DND-41 (cell line): ENCODE measurements around the gene FAM234A.

Experiments
- ATAC-seq: fragments of 200-7000 bp; cut with Tn5 transposase; 3 replicates; pipeline ENCODE4 v1.9.1; 2021; ENCODE audit warnings: low read depth; ENCODE audit not compliant: insufficient read depth
- DNase-seq: peaks from one replicate; pipeline ENCODE4 v3.0.0-alpha.2; 2020
- H2AFZ ChIP-seq: 2 replicates; pipeline ENCODE4 v1.6.0; 2012; ENCODE audit warnings: low read depth, low read length
- H3K27ac ChIP-seq: 2 replicates; pipeline ENCODE4 v1.5.1; 2012; ENCODE audit warnings: low read length, inconsistent platforms
- H3K27me3 ChIP-seq: fragments of 200-600 bp; sonication (generic); 2 replicates; pipeline ENCODE4 v1.6.0; 2012; ENCODE audit warnings: low read length, mild to moderate bottlenecking, inconsistent platforms; ENCODE audit not compliant: insufficient read depth, poor library complexity
- H3K36me3 ChIP-seq: 2 replicates; pipeline ENCODE4 v1.5.1; 2012; ENCODE audit warnings: low read length, inconsistent platforms; ENCODE audit not compliant: insufficient read depth
- H3K4me1 ChIP-seq: 2 replicates; pipeline ENCODE4 v1.5.1; 2012; ENCODE audit warnings: mild to moderate bottlenecking, low read length; ENCODE audit not compliant: insufficient read depth
- H3K4me2 ChIP-seq: 2 replicates; pipeline ENCODE4 v1.6.0; 2012; ENCODE audit warnings: mild to moderate bottlenecking, moderate library complexity, low read length, inconsistent platforms; ENCODE audit not compliant: insufficient read depth
- H3K4me3 ChIP-seq, 2 experiments: fragments of 200-600 bp in 1 of 2; shearing (Covaris generic) in 1 of 2; 2 replicates each; pipeline ENCODE4 v1.5.1; 2012 to 2016; ENCODE audit warnings: inconsistent platforms in 2 of 2, low read length in 2 of 2, mild to moderate bottlenecking in 2 of 2, low read depth in 1 of 2, moderate library complexity in 1 of 2
- H3K79me2 ChIP-seq: 2 replicates; pipeline ENCODE4 v1.6.0; 2012; ENCODE audit warnings: low read length, inconsistent platforms; ENCODE audit not compliant: insufficient read depth
- H3K9ac ChIP-seq: 2 replicates; pipeline ENCODE4 v1.6.0; 2012; ENCODE audit warnings: low read depth, mild to moderate bottlenecking, inconsistent platforms, low read length, moderate library complexity
- H3K9me3 ChIP-seq: 2 replicates; pipeline ENCODE4 v1.5.1; 2012; ENCODE audit warnings: low read length, moderate library complexity, mild to moderate bottlenecking, inconsistent platforms; ENCODE audit not compliant: insufficient read depth, severe bottlenecking
- H4K20me1 ChIP-seq: 2 replicates; pipeline ENCODE4 v1.6.0; 2012; ENCODE audit warnings: low read length; ENCODE audit not compliant: insufficient read depth
- CTCF ChIP-seq: IDR thresholded peaks from 2 replicates; pipeline ENCODE4 v1.5.1; 2012; ENCODE audit warnings: borderline replicate concordance, low read length, moderate library complexity, mild to moderate bottlenecking; ENCODE audit not compliant: poor library complexity, severe bottlenecking; ENCODE audit errors: extremely low read depth
- EZH2 ChIP-seq: IDR thresholded peaks from 3 replicates; pipeline ENCODE4 v1.6.1; 2012; ENCODE audit warnings: borderline replicate concordance, low read depth, mild to moderate bottlenecking, moderate library complexity, low read length, inconsistent platforms; ENCODE audit not compliant: severe bottlenecking

FAM234A gene

DNA sequence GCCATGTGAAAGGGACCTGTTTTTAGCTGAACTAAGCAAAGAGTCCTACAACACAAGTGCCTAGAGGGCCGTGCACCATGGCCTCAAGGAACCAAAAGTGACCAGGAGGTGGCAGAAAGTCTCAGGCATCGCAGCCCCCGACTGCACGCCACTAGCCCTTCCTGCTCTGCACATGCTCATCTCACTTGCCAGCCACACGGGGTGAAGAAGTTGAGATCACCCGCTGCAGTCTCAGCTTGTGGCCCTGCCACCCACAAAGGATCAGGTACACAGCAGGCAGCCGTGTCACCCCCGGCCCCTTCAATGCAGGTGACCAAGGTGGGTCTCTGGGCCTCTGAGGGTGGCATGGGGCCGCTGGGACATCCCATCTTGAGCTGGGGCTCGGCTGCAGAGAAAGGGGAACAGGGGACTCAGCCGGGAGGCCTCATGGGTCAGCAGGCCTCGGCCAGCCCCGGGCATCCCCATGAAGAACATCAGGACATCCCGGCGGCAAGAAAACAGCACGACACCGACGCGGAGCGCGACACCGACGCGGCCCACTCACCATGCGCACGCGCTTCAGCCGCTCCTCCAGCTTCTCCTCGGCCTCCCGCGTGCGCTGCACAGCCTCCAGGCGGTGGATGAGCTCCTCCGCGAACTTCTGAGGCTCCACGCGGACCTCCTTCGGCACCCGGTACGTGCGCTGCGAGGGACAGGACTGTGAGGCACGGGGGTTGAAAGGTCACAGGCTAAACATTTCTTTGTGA is 69.3 kb downstream of the FAM234A start:
- H3K9me3 ChIP-seq: no peaks in the 10 kb centered on the region
- no peak overlapping the region for H3K4me2 ChIP-seq
- H3K4me1 ChIP-seq: no peaks in the 10 kb centered on the region
- H3K36me3 ChIP-seq: peaks cover 66% of the 10 kb centered on the region
- H3K4me3 ChIP-seq: no peak overlapping the region
- H3K79me2 ChIP-seq: peaks cover 4% of the 10 kb centered on the region; the same call in 1 of the 2 replicates
- no peak overlapping the region for H2AFZ ChIP-seq
- no peak for TF ChIP-seq EZH2
- TF ChIP-seq CTCF: no peak
- DNase-seq: no peak
- no peaks in the 10 kb centered on the region for H3K27me3 ChIP-seq
- peaks cover 25% of the 10 kb centered on the region for H4K20me1 ChIP-seq
- no peak overlapping the region for H3K9ac ChIP-seq
- ATAC-seq: no peak
- no peak overlapping the region for H3K27ac ChIP-seq

GRCh38 chr16:305916-306626 is 71.5 kb downstream of the FAM234A start:
- Histone ChIP-seq H2AFZ (no peak overlapping the region), H3K27ac (no peak overlapping the region), H3K4me1 (no peaks in the 10 kb centered on the region), H3K4me3 (no peak overlapping the region), H3K4me2 (no peak overlapping the region), H3K9ac (no peak overlapping the region), H3K79me2 (peaks cover 6% of the 10 kb centered on the region; the same call in 1 of the 2 replicates), H3K36me3 (peaks cover 71% of the 10 kb centered on the region), H3K9me3 (no peaks in the 10 kb centered on the region), H4K20me1 (peaks cover 37% of the 10 kb centered on the region), H3K27me3 (no peaks in the 10 kb centered on the region)
- ATAC-seq (no peak), DNase-seq (no peak)
- TF ChIP-seq EZH2 (no peak), CTCF (no peak)

- H3K4me2 ChIP-seq: no peak overlapping the region
- no peak overlapping the region for H3K9ac ChIP-seq
- peaks cover 37% of the 10 kb centered on the region for H4K20me1 ChIP-seq
Measured at GRCh38 chr16:306911-307370, 72.3 kb downstream of the FAM234A start.

More at GRCh38 chr16:306911-307370, 72.3 kb downstream of the FAM234A start:
- H3K27ac ChIP-seq: no peak overlapping the region
- TF ChIP-seq EZH2: no peak
- no peak for TF ChIP-seq CTCF
- ATAC-seq (no peak), DNase-seq (no peak)
- no peak overlapping the region for H3K4me3 ChIP-seq
- H3K79me2 ChIP-seq: peaks cover 8% of the 10 kb centered on the region; the same call in 1 of the 2 replicates
- peaks cover 74% of the 10 kb centered on the region for H3K36me3 ChIP-seq
- H3K4me1 ChIP-seq: no peaks in the 10 kb centered on the region
- H2AFZ ChIP-seq: no peak overlapping the region
- no peaks in the 10 kb centered on the region for H3K27me3 ChIP-seq
- H3K9me3 ChIP-seq: no peaks in the 10 kb centered on the region
